Tongue (tissue), 2 donors: ENCODE data around the gene PTP4A2. TPM values are rescaled to one million over a fixed set of nuclear protein-coding genes. Genes with fewer than 3 reads are reported as not detected.

Source experiments
- DNase-seq: peaks from one replicate; pipeline ENCODE4 v3.0.0-alpha.2; 2015
- total RNA-seq: library from RNA; depleted of rRNA; stranded (reverse); fragments of >200 nt; gene quantifications from one replicate; pipeline ENCODE4 v1.2.3, GENCODE V29; 2014

PTP4A2 gene
- total RNA-seq: 254 TPM

GRCh38 chr1:31938184-31938975 is at the start of gene PTP4A2:
PTP4A2 (minus strand) TSS chr1:31938368; CDS start chr1:31919065, 19,303 bp downstream.
- peak; percentile 95 for DNase-seq

GRCh38 chr1:31987135-31987619 is 49.0 kb upstream of the PTP4A2 start:
- peak; percentile 43 for DNase-seq

GRCh38 chr1:31985430-31985829 is 47.3 kb upstream of the PTP4A2 start:
- DNase-seq: peak; percentile 73

- peak; percentile 63 for DNase-seq
Measured at GRCh38 chr1:31984419-31985347, 46.5 kb upstream of the PTP4A2 start.

- no peak for DNase-seq
Measured at GRCh38 chr1:31981972-31982371, 43.8 kb upstream of the PTP4A2 start.

GRCh38 chr1:31981456-31981839 is 43.3 kb upstream of the PTP4A2 start:
- no peak for DNase-seq

- no peak for DNase-seq
Measured at GRCh38 chr1:31980835-31981455, 42.8 kb upstream of the PTP4A2 start.

GRCh38 chr1:31978843-31979400 is 40.8 kb upstream of the PTP4A2 start:
- no peak for DNase-seq

GRCh38 chr1:31977385-31978131 is 39.4 kb upstream of the PTP4A2 start:
- DNase-seq: peak; percentile 56

- DNase-seq: no peak
Measured at GRCh38 chr1:31976401-31976800, 38.2 kb upstream of the PTP4A2 start.

- no peak for DNase-seq
Measured at GRCh38 chr1:31970873-31971272, 32.7 kb upstream of the PTP4A2 start.

- no peak for DNase-seq
Measured at GRCh38 chr1:31961536-31961935, 23.4 kb upstream of the PTP4A2 start.

- no peak for DNase-seq
Measured at GRCh38 chr1:31959521-31960340, 21.6 kb upstream of the PTP4A2 start.

GRCh38 chr1:31957701-31958674 is 19.8 kb upstream of the PTP4A2 start:
- DNase-seq: no peak

- peak; percentile 78 for DNase-seq
Measured at GRCh38 chr1:31955917-31956736, 18.0 kb upstream of the PTP4A2 start.

GRCh38 chr1:31954607-31955283 is 16.6 kb upstream of the PTP4A2 start:
- peak; percentile 83 for DNase-seq

GRCh38 chr1:31952825-31953220 is 14.7 kb upstream of the PTP4A2 start:
- DNase-seq: no peak

- DNase-seq: no peak
Measured at GRCh38 chr1:31951276-31951675, 13.1 kb upstream of the PTP4A2 start.
